Cardiac muscle cell (in vitro differentiated cells and primary cell): ENCODE data around the gene CD79A. TPM values are rescaled to one million over a fixed set of nuclear protein-coding genes. Genes with fewer than 3 reads are reported as not detected.
A peak's percentile ranks its signal among the peaks of the same experiment; 100 is the strongest.

Experiments used
- DNase-seq, 2 donors: peaks; one replicate each; pipeline versions ENCODE4 v3.0.0 to v3.0.0-alpha.2; 2010 to 2017; ENCODE audit warnings: low read depth in 1 of 2, low spot score in 1 of 2
- H3K27ac ChIP-seq: fragments of 200-600 bp; sonication (generic); 2 replicates; pipeline ENCODE4 v1.5.1; 2016
- H3K27me3 ChIP-seq: fragments of 200-600 bp; sonication (generic); 2 replicates; pipeline ENCODE4 v1.6.0; 2016; ENCODE audit warnings: control low read depth
- H3K36me3 ChIP-seq: fragments of 200-600 bp; sonication (generic); 2 replicates; pipeline ENCODE4 v1.5.1; 2016; ENCODE audit warnings: control low read depth
- H3K4me1 ChIP-seq: fragments of 200-600 bp; sonication (generic); 2 replicates; pipeline ENCODE4 v1.8.1; 2017; ENCODE audit warnings: low read depth, mild to moderate bottlenecking, mixed run types
- H3K4me3 ChIP-seq: fragments of 200-600 bp; sonication (generic); 2 replicates; pipeline ENCODE4 v1.5.1; 2016; ENCODE audit warnings: mild to moderate bottlenecking
- H3K9me3 ChIP-seq: fragments of 200-600 bp; sonication (generic); 2 replicates; pipeline ENCODE4 v1.5.1; 2017; ENCODE audit warnings: low read depth, mild to moderate bottlenecking, control low read depth
- polyA plus RNA-seq: library from polyadenylated mRNA; unstranded; fragments of >200 nt; fragmentation: Nextera tagmentation; extraction: Ambion mirVana; gene quantifications from 2 replicates; pipeline ENCODE4 v1.2.1, GENCODE V29; 2016
- total RNA-seq: library from RNA; depleted of rRNA; stranded (reverse); fragments of >200 nt; gene quantifications from 2 replicates; pipeline ENCODE4 v1.2.3, GENCODE V29; 2016
- TF ChIP-seq, protein P1 (sequence below): IDR thresholded peaks from 2 replicates; pipeline ENCODE4 v1.5.1; 2012; ENCODE audit warnings: low read depth, mild to moderate bottlenecking, low read length

The CD79A gene
- total and polyA plus RNA-seq, 2 experiments from 2014 or later: 0.24 TPM; not detected in 1

GRCh38 chr19:41850381-41850780 lies 26.7 kb upstream of the CD79A start:
- Histone ChIP-seq H3K9me3 (no peaks in the 10 kb centered on the region), H3K27me3 (peaks cover 4% of the 10 kb centered on the region), H3K4me3 (no peak overlapping the region), H3K36me3 (no peaks in the 10 kb centered on the region), H3K4me1 (no peaks in the 10 kb centered on the region), H3K27ac (no peak overlapping the region)
- DNase-seq: no peak
- TF ChIP-seq, protein P1, sequence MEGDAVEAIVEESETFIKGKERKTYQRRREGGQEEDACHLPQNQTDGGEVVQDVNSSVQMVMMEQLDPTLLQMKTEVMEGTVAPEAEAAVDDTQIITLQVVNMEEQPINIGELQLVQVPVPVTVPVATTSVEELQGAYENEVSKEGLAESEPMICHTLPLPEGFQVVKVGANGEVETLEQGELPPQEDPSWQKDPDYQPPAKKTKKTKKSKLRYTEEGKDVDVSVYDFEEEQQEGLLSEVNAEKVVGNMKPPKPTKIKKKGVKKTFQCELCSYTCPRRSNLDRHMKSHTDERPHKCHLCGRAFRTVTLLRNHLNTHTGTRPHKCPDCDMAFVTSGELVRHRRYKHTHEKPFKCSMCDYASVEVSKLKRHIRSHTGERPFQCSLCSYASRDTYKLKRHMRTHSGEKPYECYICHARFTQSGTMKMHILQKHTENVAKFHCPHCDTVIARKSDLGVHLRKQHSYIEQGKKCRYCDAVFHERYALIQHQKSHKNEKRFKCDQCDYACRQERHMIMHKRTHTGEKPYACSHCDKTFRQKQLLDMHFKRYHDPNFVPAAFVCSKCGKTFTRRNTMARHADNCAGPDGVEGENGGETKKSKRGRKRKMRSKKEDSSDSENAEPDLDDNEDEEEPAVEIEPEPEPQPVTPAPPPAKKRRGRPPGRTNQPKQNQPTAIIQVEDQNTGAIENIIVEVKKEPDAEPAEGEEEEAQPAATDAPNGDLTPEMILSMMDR: no peak

DNA sequence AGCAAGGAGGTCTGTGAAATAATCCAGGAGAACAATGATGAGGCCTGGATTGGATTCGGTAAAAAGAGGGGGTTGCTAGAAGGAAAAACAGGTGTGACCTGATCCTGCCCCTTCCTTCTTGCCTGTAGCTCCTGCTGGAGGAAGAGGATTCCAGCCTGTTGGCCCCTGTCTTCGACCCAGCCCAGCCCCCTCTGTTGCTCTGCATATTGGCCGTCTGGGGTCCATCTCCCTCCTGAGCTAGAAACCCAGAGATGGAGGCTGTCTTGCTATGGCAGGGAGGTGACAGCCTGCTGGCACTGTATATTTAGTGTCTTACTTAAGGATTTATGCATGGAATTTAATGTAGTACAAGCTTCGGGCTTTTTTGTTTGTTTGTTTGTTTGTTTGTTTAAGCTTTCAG lies 25.6 kb upstream of the CD79A start:
- Histone ChIP-seq H3K4me3 (no peak overlapping the region), H3K9me3 (no peaks in the 10 kb centered on the region), H3K27me3 (peaks cover 8% of the 10 kb centered on the region), H3K27ac (no peak overlapping the region), H3K36me3 (no peaks in the 10 kb centered on the region), H3K4me1 (no peaks in the 10 kb centered on the region)
- TF ChIP-seq, protein P1: no peak
- DNase-seq: no peak

- no peak overlapping the region for H3K4me3 ChIP-seq
- DNase-seq: no peak
- H3K27me3 ChIP-seq: peaks cover 8% of the 10 kb centered on the region
- TF ChIP-seq, protein P1: no peak
- no peak overlapping the region for H3K27ac ChIP-seq
- H3K36me3 ChIP-seq: no peaks in the 10 kb centered on the region
- no peaks in the 10 kb centered on the region for H3K9me3 ChIP-seq
- no peaks in the 10 kb centered on the region for H3K4me1 ChIP-seq
Observed at GRCh38 chr19:41853344-41853743, 23.7 kb upstream of the CD79A start.

DNA sequence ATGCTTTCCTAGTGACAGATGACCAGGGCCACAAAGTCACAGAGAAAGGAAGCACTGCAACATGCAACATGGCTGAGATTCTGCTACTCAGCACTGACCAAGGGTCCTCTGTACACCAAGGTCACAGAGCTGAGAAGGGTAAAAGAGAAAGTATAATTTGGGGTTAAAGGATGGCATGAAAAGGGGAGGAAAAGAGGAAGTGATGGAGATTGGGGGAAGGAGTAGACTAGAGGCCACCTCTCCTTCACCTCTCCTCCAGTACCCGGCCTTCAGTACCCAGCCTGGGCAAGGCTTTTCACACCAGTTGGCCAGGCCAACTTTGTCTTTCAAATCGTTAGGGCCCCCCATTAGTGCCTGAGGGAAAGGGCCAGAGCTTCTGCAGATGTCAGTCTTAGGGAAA lies 23.3 kb upstream of the CD79A start:
- DNase-seq: no peak
- Histone ChIP-seq H3K9me3 (no peaks in the 10 kb centered on the region), H3K27ac (no peak overlapping the region), H3K36me3 (no peaks in the 10 kb centered on the region), H3K4me3 (no peak overlapping the region), H3K27me3 (peaks cover 8% of the 10 kb centered on the region), H3K4me1 (no peaks in the 10 kb centered on the region)
- TF ChIP-seq, protein P1: no peak

GRCh38 chr19:41859213-41859617 lies 17.9 kb upstream of the CD79A start:
- Histone ChIP-seq H3K9me3 (no peaks in the 10 kb centered on the region), H3K4me3 (peak overlapping the region; percentile 20), H3K4me1 (peaks cover 10% of the 10 kb centered on the region), H3K27me3 (peaks cover 4% of the 10 kb centered on the region), H3K27ac (peak overlapping the region; percentile 61), H3K36me3 (peaks cover 30% of the 10 kb centered on the region)
- DNase-seq: no peak
- TF ChIP-seq, protein P1: no peak
